ENCODE measurements around the gene ZMYND8. TPM values are rescaled to one million over a fixed set of nuclear protein-coding genes. Genes with fewer than 3 reads are reported as not detected.
A peak's percentile ranks its signal among the peaks of the same experiment; 100 is the strongest.

ZMYND8 gene
- total and polyA plus RNA-seq, 2 of the 4 experiments (the other 2 are of a cell fraction): 24.0 to 28.2 TPM

DNA sequence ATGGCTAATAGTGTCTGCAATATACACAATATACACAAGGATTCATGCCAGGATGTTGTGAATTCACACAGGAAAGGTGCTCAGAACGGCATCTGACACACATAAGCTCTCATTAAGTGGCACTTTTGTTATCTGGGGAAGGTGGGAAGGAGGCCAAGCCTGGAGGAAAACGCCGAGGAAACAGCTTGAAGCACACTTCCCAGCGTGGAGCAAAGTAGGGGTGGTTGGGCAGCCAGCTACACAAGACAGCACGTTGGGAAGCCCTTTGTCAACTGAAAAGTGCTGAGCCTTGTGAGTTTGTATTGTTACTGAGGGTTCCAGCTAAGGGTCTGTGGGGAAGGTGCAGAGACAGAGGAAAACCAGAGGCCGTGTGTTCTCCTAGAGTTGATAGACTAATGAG, 181.0 kb downstream of the ZMYND8 start:
- H4K8ac ChIP-seq (ENCODE audit: low read depth in 2 of 2, low read length in 2 of 2): no peak overlapping the region
- H2AFZ ChIP-seq (replicated peaks; ENCODE audit: low read length, poor library complexity): peak overlapping the region; percentile 12
- no peak overlapping the region for H3K4me2 ChIP-seq (ENCODE audit: low read depth, low read length)
- H2BK20ac ChIP-seq (ENCODE audit: low read depth, low read length): no peak overlapping the region
- H3K79me1 ChIP-seq (ENCODE audit: low read depth in 1 of 2, low read length in 2 of 2): no peaks in the 10 kb centered on the region
- TF ChIP-seq CEBPB (IDR thresholded peaks at IDR 0.05; ENCODE audit: low read depth, low read length) (no peak), FOS (IDR thresholded peaks at IDR 0.05; ENCODE audit: low read depth, low read length) (no peak), SMC3 (IDR thresholded peaks at IDR 0.05; ENCODE audit: low read depth, low read length) (no peak), BHLHE40 (IDR thresholded peaks at IDR 0.05; ENCODE audit: low read depth, low read length) (no peak), CTCF (conservative IDR thresholded peaks at IDR 0.05; ENCODE audit: low read depth, low read length) (no peak)
- TF ChIP-seq, protein P1, sequence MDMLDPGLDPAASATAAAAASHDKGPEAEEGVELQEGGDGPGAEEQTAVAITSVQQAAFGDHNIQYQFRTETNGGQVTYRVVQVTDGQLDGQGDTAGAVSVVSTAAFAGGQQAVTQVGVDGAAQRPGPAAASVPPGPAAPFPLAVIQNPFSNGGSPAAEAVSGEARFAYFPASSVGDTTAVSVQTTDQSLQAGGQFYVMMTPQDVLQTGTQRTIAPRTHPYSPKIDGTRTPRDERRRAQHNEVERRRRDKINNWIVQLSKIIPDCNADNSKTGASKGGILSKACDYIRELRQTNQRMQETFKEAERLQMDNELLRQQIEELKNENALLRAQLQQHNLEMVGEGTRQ (IDR thresholded peaks at IDR 0.05; ENCODE audit: low read depth, low read length): no peak
- BruUV-seq (replicated peaks): no TSS peak
- H3K4me3 ChIP-seq (ENCODE audit: insufficient read depth, low read depth, low read length): no peak overlapping the region
- no peak overlapping the region for H4K5ac ChIP-seq (ENCODE audit: low read depth, low read length)
- H2BK15ac ChIP-seq (ENCODE audit: low read depth, low read length): no peak overlapping the region
- no peak overlapping the region for H3K18ac ChIP-seq (ENCODE audit: low read depth, low read length)
- H3K14ac ChIP-seq (replicated peaks; ENCODE audit: low read depth, low read length): no peak overlapping the region
- WGBS, 2 experiments (ENCODE audit: extremely low coverage in 2 of 2, insufficient read length in 1 of 2): 50% methylated on average over 4 of the region's 6 CpGs; no CpG with 5 or more reads in 1 of the 2 experiments
- in situ Hi-C loops (cut with MboI; ENCODE audit: low sequenced_read_pairs) (no loop called here), intact Hi-C loops (cut with micrococcal nuclease) (no loop called here), dilution Hi-C loops (cut with HindIII; ENCODE audit: low sequenced_read_pairs, unreplicated experiment) (no loop called here)
- DNase-seq: no peak
- no peak overlapping the region for H3K23ac ChIP-seq (ENCODE audit: low read depth, low read length)
- H2BK120ac ChIP-seq (ENCODE audit: low read depth, low read length): no peak overlapping the region
- peaks cover 3% of the 10 kb centered on the region; the same call in 1 of the 2 replicates for H3K4me1 ChIP-seq (ENCODE audit: control insufficient read depth, insufficient read depth, low read length)
- ChIA-PET CTCF (no interaction called here), POLR2A (ENCODE audit: unreplicated experiment) (no interaction called here)
- no peak overlapping the region for H3K9ac ChIP-seq (ENCODE audit: low read depth, low read length)
- H3K9me1 ChIP-seq (ENCODE audit: insufficient read depth, low read length): no peaks in the 10 kb centered on the region; the same call in 1 of the 2 replicates
- no peaks in the 10 kb centered on the region for H4K20me1 ChIP-seq (ENCODE audit: insufficient read depth, low read length)
- H3K27me3 ChIP-seq (ENCODE audit: control insufficient read depth, insufficient read depth, low read length): no peaks in the 10 kb centered on the region
- H3K56ac ChIP-seq (ENCODE audit: extremely low read depth, insufficient read depth, low read length): no peak overlapping the region
- no peak overlapping the region for H3K27ac ChIP-seq (ENCODE audit: insufficient read depth, low read length)
- no peaks in the 10 kb centered on the region for H3K9me3 ChIP-seq (ENCODE audit: control insufficient read depth, insufficient read depth, low read length)
- peaks cover 1% of the 10 kb centered on the region; the same call in 1 of the 2 replicates for H3K36me3 ChIP-seq (ENCODE audit: control insufficient read depth, insufficient read depth, low read length)
- H2AK9ac ChIP-seq (replicated peaks; ENCODE audit: low read depth, low read length, poor library complexity): no peak overlapping the region
- H2BK5ac ChIP-seq (ENCODE audit: low read depth, low read length, poor library complexity, severe bottlenecking): no peak overlapping the region
- ATAC-seq (ENCODE audit: low read depth): no peak
- no peak overlapping the region for H2AK5ac ChIP-seq (ENCODE audit: low read depth, low read length)
- H4K91ac ChIP-seq (ENCODE audit: insufficient read depth, low read depth, low read length): no peak overlapping the region
- no peak overlapping the region for H3K4ac ChIP-seq (ENCODE audit: low read depth, low read length)

All from IMR-90 (cell line).